HG03280 (cell line): ENCODE data around the gene MINDY1.

Experiments
- ATAC-seq: cut with Tn5 transposase; IDR thresholded peaks from one replicate; pipeline ENCODE4 v1.9.1; 2021; ENCODE audit warnings: mild to moderate bottlenecking, moderate library complexity; ENCODE audit not compliant: unreplicated experiment

Gene MINDY1, protein sequence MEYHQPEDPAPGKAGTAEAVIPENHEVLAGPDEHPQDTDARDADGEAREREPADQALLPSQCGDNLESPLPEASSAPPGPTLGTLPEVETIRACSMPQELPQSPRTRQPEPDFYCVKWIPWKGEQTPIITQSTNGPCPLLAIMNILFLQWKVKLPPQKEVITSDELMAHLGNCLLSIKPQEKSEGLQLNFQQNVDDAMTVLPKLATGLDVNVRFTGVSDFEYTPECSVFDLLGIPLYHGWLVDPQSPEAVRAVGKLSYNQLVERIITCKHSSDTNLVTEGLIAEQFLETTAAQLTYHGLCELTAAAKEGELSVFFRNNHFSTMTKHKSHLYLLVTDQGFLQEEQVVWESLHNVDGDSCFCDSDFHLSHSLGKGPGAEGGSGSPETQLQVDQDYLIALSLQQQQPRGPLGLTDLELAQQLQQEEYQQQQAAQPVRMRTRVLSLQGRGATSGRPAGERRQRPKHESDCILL

DNA sequence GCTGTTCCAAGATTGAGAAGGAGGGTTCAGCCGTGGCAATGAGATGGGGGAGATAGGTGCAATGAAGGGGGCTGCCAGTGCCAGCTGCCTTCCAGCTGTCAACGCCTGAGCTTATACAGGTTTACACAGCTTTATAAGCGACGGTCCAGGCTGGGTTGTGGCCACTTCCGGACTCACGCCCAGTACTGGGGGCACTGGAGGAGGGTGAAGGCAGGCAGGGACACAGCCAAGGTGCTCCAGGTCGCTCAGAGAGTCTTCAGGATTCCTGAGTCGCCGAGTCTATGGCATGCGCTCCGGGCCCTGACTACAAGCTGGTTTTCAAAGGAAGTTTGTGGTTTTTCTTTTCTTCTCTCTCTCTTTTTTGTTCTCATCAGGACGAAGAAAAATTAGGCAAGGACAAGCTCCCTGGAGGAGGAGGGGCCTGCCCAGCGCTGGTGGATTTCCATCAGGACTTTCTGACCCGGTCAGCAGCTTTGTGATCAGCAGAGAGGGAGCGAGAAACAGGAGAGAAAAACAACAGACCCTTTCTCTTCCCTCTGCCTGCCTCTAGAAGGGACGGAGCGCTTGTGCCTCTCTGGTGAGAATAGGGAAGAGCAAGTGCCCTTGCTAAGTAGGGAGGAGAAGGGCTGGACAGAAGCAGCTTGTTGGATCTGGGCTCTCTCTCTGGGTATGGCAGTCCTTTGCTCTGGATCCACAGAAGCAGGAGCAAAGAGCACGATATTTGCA, at the start of gene MINDY1:
Gene MINDY1, minus strand, starts transcription at position 576 of the 726 bp plus-strand sequence. CDS start 4,285 bp downstream, outside the sequence.
- ATAC-seq, result no peak

DNA sequence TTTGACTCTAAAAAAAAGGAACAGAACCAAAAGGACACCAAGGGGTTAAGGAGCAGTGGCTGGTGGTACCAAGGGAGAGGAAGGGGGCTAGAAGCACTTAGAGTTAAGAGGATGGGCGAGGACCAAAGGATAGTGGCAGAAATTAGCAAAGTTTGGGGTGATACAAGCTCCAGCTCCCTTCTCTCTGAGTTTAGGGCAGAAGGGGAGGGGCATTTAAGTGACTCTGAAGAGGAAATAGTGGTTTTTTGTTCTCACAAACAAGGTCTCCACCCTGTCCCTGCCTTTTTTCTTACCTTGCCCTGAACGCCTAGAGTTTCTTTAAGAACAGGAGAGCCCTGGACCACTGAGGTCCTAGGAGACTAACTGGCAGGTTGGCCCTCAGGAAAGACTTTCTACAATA, 49.4 kb upstream of the MINDY1 start:
- no peak for ATAC-seq

DNA sequence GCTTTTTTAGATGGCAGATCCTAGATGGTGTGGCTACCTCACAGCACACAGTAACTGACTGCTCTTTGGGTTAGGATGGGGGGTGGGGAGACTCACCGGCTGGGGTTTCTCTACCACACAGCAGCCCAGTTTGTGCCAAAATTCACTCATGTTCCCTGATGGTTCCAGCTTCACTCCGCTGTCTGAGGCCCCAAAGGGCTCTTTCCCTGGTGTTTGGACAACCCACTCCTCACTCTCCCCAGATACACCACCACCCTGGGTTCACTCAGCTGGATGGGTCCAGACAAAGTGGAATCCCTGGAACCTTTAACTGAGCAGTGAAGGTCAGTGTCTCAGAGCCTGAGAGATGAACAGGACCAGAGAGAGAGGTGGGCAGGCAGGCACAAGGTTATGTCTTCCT, 48.9 kb upstream of the MINDY1 start:
- no peak for ATAC-seq

DNA sequence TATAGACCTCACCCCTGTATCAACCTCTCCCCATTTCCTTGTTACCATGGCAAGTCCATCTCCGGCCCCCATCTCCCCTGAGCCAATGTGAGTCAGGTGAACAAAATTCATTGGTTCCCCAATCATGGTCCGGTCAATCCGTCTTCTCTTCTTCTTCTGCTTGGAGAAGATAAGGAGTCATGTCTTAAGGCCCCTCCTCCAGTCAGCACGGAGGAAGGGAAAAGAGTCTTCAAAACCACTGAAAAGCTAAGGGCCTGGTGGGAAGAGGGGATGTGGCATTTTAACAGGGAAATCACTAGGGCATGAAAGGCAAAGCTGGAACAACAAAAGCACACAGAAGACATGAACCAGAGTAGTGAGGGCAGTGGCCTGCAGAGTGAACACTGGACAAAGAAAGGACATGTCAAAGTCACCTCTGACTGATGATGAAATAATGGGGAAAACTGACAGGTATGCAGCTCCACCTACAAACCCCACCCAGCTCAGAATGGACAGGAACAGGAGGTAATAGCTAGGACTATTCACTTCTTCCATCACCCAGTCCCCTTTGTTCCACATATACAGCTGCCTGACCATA, 48.4 kb upstream of the MINDY1 start:
- ATAC-seq, result no peak

DNA sequence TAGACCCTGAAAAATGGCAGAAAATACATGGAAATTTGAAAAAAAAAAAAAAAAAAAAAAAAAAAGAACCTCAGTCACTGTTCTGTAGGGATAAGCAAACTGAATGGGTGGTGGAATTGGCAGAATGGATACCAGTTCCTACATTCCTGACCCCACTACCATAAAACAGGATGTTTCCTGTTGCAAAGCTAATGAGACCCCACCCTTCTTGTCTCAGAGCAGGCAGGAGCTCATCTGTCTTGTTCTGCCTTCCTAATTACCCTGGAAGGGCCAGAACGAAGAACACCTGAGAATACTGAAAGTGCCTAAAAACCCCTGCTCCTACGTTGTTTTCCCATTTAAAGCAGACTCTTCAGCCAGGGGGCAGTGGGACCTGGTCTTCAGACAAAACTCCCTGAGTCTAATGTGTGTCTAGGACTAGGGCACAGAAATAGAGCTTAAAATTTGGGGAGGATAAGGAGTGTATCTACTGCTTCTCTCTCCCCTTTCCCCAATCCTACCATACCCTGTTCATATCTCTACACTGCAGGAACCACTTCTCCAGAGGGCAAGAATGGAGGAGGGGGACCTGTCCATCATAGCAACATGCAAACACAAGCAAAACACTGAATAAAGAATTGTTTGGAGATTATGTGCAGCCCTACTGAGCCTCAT, 44.8 kb upstream of the MINDY1 start:
- no peak for ATAC-seq

DNA sequence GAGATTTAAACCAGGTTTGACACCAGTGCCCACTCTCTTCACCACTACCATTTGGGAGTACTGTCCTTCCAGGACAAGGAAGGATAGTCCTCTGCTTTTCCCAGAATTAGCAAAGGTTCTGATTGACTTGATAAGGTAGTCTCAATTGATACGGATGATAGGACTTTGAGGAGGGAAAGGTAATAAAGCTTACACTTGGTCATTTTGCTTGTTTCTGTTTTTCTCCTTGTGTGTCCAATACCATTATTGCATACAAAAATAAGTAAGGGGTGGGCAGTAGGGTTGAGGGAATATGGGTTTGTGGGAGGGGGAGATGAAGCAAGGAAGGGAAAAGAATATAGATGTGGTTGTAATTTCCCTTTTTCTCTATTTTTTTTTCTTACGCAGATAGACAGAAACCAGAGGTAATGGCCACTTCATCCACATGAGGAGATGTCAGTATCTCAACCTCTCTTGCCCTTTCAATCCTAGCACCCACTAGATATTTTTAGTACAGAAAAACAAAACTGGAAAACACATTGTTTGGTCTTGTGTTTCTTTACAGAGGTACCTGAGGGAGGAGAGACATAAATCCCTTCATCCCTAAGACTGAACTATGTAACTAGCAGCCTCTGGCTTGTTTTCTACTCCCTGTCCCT, 43.5 kb upstream of the MINDY1 start:
- no peak for ATAC-seq

DNA sequence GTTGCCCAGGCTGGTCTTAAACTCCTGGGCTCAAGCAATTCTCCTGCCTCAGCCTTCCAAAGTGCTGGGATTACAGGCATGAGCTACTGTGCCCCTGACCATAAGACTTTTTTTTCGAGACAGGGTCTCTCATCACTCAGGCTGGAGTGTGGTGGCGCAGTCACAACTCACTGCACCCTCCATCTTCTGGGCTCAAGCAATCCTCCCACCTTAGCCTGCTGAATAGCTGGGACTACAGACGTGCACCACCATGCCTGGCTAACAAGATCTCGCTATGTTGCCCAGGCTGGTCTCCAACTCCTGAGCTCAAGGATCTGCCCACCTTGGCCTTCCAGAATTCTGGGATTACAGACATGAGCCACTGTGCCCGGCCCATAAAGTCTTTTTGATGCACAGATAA, 42.8 kb upstream of the MINDY1 start:
- no peak for ATAC-seq

DNA sequence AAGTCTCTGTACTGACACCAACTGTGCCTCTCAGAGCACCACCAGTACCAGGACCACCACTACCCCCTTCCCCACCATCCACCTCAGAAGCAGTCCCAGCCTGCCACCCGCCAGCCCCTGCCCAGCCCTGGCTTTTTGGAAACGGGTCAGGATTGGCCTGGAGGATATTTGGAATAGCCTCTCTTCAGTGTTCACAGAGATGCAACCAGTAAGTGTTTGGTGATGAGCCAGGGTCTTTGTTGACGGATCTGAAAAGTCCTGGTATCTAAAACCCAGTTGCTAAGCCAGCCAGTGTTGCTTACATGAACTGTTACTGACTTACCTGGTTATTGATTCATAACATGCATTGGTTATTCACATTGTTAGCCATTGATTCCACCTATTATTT, 41.9 kb upstream of the MINDY1 start:
- ATAC-seq, result no peak

DNA sequence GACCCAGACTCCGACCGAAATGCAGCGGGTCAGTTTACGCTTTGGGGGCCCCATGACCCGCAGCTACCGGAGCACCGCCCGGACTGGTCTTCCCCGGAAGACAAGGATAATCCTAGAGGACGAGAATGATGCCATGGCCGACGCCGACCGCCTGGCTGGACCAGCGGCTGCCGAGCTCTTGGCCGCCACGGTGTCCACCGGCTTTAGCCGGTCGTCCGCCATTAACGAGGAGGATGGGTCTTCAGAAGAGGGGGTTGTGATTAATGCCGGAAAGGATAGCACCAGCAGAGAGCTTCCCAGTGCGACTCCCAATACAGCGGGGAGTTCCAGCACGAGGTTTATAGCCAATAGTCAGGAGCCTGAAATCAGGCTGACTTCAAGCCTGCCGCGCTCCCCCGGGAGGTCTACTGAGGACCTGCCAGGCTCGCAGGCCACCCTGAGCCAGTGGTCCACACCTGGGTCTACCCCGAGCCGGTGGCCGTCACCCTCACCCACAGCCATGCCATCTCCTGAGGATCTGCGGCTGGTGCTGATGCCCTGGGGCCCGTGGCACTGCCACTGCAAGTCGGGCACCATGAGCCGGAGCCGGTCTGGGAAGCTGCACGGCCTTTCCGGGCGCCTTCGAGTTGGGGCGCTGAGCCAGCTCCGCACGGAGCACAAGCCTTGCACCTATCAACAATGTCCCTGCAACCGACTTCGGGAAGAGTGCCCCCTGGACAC, 41.4 kb upstream of the MINDY1 start:
- peak; percentile 50 for ATAC-seq

DNA sequence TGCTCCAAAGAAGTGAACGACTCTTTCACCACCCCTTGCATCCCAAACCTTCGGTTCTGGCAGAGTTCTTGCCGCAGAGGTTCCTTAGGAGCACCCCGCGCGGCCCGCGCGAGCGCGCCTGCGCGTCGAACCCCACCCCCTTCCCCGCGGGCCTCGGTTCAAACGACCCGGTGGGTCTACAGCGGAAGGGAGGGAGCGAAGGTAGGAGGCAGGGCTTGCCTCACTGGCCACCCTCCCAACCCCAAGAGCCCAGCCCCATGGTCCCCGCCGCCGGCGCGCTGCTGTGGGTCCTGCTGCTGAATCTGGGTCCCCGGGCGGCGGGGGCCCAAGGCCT, 40.9 kb upstream of the MINDY1 start, which contains the start of gene C1orf56:
Gene C1orf56, plus strand, starts transcription at position 161 of the 334 bp plus-strand sequence. Its CDS starts 97 bp downstream, at position 258.
- peak; percentile 56 for ATAC-seq

DNA sequence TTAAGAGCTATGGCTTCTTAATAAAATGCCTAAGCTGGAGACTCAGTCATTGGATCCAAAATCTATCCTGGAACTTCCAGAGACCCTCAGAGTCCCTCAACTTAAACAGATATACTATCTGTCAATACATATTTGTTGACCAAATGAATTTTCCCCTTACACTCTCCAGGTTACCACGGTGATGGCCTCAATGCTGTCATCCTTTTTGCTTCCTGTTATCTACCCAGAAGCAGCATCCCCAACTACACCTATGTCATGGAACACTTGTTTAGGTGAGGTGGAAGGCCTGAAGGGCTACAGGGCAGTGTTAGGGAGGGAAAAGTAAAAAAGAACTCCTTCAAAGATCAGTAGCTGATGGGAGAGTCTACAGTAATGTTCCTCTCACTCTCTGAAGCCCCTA, 36.5 kb upstream of the MINDY1 start:
- ATAC-seq, result no peak

DNA sequence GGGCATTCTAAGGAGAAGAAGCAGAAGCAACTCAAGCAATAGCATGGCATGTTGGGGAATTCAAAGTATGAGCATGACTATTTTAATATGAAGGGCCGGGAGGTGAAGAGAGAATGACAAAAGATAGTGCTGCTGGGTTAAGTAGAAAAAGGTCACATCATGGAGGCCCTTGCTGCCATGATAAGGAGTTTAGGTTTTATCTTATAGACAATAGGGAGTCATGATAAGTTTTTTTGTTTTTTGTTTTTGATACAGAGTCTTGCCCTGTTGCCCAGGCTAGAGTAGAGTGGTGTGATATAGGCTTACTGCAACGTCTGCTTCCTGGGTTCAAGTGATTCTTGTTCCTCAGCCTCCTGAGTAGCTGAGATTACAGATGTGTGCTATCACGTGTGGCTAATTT, 32.8 kb upstream of the MINDY1 start:
- no peak for ATAC-seq

DNA sequence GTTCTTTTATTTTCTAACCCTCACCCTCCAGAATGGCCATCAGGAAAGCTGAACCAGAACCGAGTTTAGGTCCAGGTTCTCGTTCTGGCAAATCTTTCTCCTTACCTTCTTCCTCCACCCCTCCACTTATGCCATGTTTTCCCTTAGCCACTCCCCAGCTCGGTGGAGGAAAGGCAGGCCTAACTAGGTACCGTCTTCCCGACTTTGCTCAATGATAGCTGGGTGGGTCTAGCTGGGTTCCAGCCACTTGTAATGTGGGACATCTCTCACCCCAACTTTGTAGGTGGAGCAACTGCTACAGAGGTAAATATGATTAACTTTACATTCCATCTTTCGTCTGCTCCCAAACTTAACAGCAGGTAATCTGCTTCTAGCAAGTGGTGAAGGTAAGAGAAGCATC, 30.3 kb upstream of the MINDY1 start:
- ATAC-seq, result no peak

DNA sequence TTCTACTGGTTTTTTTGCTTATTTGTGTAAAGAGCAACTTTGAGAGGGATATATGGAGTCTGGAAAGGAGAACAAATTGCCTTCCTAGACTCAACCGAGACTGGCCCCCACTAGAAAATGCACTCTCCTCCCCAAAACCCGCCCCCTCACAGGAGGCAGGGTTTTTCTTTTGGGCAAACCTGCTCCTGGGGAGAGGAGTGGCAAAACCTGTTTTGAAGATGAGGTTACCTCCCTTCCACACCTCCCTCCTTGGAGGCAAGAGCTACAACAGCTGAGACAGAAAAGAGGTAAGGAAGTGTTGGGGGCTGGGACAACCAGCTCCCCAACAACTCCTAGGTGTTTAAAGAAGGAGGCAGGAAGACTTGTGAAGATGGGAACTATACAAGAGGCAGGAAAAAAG, 29.7 kb upstream of the MINDY1 start, which contains the start of gene BNIPL:
Gene BNIPL, plus strand, starts transcription at position 231 of the 400 bp plus-strand sequence. Its CDS starts 140 bp downstream, at position 371.
- no peak for ATAC-seq

DNA sequence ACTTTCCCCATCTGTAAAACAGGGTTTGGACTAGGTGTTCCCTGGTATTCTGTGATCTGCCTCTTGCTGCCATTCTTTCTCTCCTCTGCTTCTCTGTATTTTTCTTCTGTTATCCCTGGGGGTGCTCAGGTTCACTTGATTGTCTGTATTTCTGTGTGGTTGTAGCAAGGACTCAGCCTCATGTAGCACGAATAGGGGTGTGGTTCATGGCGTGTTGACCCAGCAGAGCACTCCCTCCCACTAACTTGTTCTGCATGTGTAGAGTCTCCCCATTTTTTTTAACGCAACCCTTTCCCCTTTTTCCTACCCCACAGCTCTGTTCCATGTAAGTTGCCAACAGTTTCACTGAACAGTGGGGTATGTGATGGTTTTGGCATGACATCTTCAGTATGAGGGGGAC, 28.5 kb upstream of the MINDY1 start:
- no peak for ATAC-seq

DNA sequence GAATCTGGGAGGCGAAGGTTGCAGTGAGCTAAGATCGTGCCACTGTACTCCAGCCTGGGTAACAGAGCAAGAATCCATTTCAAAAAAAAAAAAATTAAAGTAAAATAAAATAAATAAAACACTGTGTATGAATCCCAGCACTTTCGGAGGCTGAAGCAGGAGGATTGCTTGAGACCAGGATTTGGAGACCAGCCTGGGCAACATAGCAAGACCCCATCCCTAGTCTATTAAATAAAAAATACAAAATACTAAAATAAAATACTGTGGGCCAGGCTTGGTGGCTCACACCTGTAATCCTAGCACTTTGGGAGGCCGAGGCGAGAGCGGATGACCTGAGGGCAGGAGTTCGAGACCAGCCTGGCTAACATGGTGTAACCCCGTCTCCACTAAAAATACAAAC, 25.5 kb upstream of the MINDY1 start:
- ATAC-seq, result no peak

DNA sequence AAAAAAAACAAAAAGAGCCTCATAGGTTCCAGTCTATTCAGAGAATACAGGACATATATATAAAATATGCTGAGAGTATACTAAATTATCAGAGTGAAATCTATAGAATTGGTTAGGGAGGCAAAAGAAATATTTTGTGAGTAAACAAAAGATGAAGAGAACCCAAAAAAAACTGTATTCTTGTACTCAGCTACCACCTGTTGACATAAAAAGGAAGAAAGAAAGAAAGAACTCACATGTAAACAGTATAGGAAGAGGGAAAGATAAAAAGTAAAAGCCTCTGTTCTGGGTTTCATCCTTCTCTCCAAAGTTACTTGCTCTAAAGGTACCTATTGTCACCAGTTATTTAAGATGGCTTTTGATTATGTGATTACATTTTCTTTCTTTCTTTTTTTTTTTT, 19.8 kb upstream of the MINDY1 start:
- no peak for ATAC-seq

DNA sequence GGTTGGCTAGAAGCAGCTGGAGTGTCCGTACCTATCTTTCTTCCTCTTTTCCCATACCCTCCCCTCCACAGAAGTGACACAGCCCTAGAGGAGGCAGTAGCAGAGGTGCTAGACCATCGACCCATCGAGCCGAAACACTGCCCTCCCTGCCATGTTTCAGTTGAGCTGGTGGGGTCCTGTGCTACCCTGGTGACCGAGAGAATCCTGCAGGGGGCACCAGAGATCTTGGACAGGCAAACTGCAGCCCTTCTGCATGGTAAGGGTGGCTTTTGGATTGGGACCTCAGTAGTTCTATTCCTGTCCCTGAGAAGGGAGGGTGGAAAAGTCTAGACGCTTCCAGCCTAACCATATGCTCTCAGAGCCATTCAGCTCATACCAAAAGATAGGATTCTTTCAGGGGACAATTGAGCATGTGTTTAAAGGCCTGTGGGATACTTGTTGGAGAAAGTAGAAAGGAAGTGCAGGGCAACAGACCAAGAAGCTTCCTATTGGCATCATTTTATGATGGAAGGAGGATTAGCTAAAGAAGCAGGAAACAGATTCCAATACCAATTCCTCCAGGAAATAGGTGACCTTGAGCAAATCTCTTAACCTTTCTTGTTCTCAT, 17.9 kb upstream of the MINDY1 start:
- ATAC-seq, result no peak

DNA sequence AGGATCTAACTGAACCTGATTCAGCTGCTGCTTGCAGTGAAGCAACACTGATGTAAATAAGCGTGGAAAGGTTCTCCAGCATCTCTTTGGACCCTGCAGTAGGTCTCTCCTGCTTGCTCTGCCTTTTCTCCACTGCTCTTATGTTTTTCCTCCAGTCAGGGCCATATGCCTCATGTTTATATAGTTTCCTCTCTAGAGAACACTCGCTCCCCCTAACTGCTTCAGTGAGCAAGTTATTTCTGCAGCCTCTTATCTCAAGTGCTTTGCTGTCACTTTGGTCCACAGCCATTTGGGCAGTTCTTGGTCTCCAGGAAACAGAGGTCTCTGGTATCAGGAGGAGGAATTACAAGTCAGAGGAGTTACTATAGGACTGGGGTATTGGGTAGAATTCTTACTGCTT, 6.8 kb upstream of the MINDY1 start:
- no peak for ATAC-seq
